WTC11 (cell line): ENCODE results near the gene CNOT3.

Experiments
- FOXJ3 ChIP-seq: sonication (generic); formaldehyde crosslinking; IDR thresholded peaks from 2 replicates; pipeline ENCODE4 v1.9.0; 2021; ENCODE audit warnings: missing genetic modification reagents, mild to moderate bottlenecking, borderline replicate concordance
- NFYB ChIP-seq: sonication (generic); formaldehyde crosslinking; conservative IDR thresholded peaks from 2 replicates; pipeline ENCODE4 v1.8.0; 2022; ENCODE audit warnings: low read depth, missing genetic modification reagents
- ZNF423 ChIP-seq: fragments of 250-450 bp; sonication (Bioruptor Pico); IDR thresholded peaks from 2 replicates; pipeline ENCODE4 v2.1.2; 2022; ENCODE audit warnings: mild to moderate bottlenecking, moderate library complexity
- TF ChIP-seq, protein P1 (sequence below): fragments of 200-600 bp; IDR thresholded peaks from 2 replicates; pipeline ENCODE4 v1.8.0; 2022; ENCODE audit warnings: antibody characterized with exemption
- TF ChIP-seq, protein P2 (sequence below): sonication (generic); formaldehyde crosslinking; IDR thresholded peaks from 2 replicates; pipeline ENCODE4 v1.8.1; 2023; ENCODE audit warnings: mild to moderate bottlenecking, missing genetic modification reagents, moderate library complexity
- TF ChIP-seq, protein P3 (sequence below): sonication (generic); formaldehyde crosslinking; conservative IDR thresholded peaks from 2 replicates; pipeline ENCODE4 v1.8.1; 2022; ENCODE audit warnings: mild to moderate bottlenecking, missing genetic modification reagents

DNA sequence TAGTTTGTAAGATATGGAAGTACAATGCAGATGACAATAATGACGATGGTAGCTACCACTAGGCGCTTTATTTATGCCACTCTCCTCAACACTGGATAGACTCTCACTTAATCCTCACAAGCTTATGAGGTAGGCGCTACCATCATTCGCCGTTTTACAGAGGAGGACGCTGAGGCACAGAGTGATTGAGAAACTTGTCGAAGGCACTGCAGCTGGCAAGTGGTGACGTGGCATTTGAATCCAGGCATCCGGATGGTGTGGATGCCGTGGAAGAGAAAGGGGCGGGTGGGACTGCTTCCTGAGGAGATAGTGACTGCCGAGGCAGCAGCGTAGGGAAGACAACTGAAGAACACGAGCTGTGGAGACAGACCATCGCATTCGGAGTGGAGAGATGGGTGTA, 61.8 kb downstream of the CNOT3 start:
- TF ChIP-seq NFYB (CRISPR knock-in tag) (no peak), FOXJ3 (CRISPR knock-in tag) (no peak), ZNF423 (CRISPR knock-in tag) (no peak)
- TF ChIP-seq, protein P1, sequence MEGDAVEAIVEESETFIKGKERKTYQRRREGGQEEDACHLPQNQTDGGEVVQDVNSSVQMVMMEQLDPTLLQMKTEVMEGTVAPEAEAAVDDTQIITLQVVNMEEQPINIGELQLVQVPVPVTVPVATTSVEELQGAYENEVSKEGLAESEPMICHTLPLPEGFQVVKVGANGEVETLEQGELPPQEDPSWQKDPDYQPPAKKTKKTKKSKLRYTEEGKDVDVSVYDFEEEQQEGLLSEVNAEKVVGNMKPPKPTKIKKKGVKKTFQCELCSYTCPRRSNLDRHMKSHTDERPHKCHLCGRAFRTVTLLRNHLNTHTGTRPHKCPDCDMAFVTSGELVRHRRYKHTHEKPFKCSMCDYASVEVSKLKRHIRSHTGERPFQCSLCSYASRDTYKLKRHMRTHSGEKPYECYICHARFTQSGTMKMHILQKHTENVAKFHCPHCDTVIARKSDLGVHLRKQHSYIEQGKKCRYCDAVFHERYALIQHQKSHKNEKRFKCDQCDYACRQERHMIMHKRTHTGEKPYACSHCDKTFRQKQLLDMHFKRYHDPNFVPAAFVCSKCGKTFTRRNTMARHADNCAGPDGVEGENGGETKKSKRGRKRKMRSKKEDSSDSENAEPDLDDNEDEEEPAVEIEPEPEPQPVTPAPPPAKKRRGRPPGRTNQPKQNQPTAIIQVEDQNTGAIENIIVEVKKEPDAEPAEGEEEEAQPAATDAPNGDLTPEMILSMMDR, result no peak
- TF ChIP-seq, protein P2, sequence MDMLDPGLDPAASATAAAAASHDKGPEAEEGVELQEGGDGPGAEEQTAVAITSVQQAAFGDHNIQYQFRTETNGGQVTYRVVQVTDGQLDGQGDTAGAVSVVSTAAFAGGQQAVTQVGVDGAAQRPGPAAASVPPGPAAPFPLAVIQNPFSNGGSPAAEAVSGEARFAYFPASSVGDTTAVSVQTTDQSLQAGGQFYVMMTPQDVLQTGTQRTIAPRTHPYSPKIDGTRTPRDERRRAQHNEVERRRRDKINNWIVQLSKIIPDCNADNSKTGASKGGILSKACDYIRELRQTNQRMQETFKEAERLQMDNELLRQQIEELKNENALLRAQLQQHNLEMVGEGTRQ (CRISPR knock-in tag), result no peak
- TF ChIP-seq, protein P3, sequence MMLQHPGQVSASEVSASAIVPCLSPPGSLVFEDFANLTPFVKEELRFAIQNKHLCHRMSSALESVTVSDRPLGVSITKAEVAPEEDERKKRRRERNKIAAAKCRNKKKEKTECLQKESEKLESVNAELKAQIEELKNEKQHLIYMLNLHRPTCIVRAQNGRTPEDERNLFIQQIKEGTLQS, result no peak
